Mesenteric fat pad (tissue), 1 donor: Measurements from ENCODE around the gene BMP2. TPM values are rescaled to one million over a fixed set of nuclear protein-coding genes. Genes with fewer than 3 reads are reported as not detected.

ENCODE experiments used
- DNase-seq: peaks from one replicate; pipeline ENCODE4 v3.0.0-alpha.2; 2020; ENCODE audit warnings: low spot score
- long read RNA-seq: library from polyadenylated mRNA; unstranded; transcript quantifications from one replicate; pipeline ENCODE4 v2.0.0, GENCODE V29; 2020
- total RNA-seq: library from RNA; stranded (reverse); fragmentation: NEBNext Ultra II Directional; extraction: Animal tissue kit (Norgen Biotek cat#: 25700); gene quantifications from one replicate; pipeline ENCODE4 v1.2.1, GENCODE V29; 2021
- donor health status: DM: yes; HTN: yes; CAD: no.

BMP2 gene
- 14.3 TPM for total RNA-seq
- long read RNA-seq, partial matches to known transcripts, result 0 of 5 reads
- long read RNA-seq, other reads (novel, unspliced or antisense), result 1 of 5 reads

- DNase-seq, result peak; percentile 89
Observed at GRCh38 chr20:6767536-6768227, at the start of gene BMP2. Gene BMP2 (plus strand): TSS chr20:6767686. CDS start chr20:6770127, 2,441 bp downstream.

GRCh38 chr20:6718662-6719368 lies 48.7 kb upstream of the BMP2 start:
- DNase-seq, result no peak

GRCh38 chr20:6719369-6719721 lies 48.1 kb upstream of the BMP2 start:
- DNase-seq, result no peak

- no peak for DNase-seq
Observed at GRCh38 chr20:6726761-6727160, 40.7 kb upstream of the BMP2 start.

GRCh38 chr20:6730672-6731328 lies 36.7 kb upstream of the BMP2 start:
- no peak for DNase-seq

GRCh38 chr20:6732001-6732447 lies 35.5 kb upstream of the BMP2 start:
- DNase-seq, result no peak

GRCh38 chr20:6732851-6733250 lies 34.6 kb upstream of the BMP2 start:
- no peak for DNase-seq

DNA sequence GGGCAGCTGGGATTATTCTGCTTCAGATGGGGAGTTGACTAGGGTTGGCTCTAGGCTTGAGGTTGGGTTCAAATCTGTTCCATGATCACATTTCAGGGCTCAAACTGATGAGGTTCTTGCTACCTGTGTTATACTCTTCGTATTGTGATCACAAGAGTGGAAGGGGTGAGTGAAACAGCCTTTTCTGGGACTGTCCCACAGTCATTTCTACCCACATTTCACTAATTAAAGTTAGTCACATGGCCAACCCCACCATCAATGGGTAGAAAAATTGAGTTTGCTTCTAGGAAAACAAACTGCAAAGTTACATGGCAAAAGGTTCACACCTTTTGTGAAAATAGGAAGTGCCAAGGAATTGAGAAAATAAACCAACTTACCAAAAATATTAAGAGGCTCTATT lies 33.5 kb upstream of the BMP2 start:
- DNase-seq, result no peak

DNA sequence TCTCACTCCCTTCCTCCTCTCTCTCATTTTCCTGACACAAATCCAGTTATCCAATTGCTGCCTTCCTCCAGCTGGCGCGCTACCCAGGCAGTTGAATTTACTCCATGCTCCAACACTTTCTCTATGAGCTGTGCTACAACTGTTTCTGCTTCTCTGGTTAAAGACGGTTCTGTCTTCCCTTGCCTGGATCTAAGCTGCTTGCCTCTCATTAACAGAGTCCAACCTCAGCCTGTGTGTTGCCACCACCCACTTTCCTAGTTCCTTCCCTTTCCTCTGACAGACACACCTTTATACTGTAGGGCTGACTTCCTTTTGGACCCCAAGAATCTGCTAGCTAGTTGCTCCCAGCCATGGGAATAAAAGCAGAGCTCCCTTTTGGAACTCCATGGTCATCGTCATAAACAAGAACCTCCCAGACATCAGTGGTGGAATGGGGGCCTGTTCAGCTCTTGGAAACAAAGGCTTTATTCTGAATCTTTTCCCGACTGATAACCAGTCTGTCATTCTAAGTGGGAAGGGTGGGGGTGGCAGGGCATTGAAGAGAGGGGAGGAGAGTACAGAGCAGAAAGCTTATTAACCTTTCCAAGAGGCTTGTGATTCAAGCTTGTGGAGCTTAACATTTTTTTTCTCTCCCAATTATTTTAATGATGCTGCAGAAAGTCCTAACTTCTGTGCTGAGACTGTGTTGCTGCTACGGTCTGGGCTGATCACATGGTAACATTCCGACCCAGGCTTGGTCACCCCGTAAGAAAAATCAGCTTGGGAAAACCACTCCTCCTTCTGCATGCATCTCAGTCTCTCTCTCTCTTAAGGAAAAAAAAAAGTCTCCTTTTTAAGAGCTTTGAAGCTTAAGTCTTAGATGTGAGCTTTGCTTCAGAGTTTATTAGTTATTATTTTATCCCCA lies 31.3 kb upstream of the BMP2 start:
- DNase-seq, result no peak

DNA sequence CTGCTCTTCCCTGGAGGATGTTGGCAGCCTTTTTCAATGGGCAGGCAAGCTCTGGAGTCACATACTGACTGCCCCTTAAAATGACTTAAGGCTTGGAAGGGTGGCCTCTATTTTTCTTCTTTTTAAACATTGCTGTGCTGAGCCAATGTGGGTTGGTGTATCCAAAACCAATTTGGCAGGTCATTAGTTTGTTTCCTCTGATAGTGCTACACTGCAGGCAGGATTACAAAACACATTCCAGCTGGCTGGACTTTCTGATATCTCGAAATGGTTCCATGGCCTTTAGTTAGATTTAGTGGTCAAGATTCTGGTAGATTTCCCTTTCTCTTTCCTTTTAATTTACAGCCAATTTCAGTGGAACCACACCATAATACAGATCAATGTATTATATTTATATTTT lies 28.1 kb upstream of the BMP2 start:
- DNase-seq, result no peak

DNA sequence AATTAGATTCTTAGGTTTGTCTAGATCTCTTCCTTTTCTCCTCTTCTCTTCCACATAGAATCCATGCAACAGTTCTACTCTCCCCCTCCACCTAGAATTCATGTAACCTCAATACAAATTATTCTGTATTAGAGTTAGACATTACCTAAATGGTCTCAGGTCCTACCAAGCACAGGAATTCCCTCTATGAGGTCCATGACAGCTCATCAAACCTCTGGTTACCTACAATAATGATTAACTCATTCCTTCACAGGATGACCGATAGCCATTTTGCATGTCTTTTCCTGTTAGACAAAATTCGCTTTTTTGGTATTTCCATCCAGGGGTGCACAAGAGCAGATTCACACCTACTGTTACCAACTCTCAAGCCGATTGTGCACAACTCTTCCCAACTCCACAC lies 27.4 kb upstream of the BMP2 start:
- DNase-seq, result no peak

- no peak for DNase-seq
Observed at GRCh38 chr20:6744180-6744579, 23.3 kb upstream of the BMP2 start.

DNA sequence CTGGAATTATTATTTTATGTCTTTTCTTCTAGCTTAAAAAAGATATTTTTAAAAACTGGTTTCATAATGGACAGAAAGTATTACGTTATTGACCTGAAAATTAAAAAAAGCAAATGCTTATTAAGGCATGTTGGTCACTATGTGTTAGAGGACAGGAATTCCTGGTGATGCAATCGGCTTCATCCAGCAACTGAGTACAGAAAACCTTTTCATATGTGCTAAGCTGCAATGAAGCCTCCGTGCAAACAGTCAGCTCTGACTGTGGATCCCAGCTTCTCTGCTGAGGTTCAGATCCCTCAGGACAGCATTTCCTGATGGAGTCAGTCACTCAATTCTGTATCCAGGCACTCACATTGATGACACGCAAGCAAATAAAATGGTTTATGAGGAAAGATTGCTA lies 22.7 kb upstream of the BMP2 start:
- no peak for DNase-seq

DNA sequence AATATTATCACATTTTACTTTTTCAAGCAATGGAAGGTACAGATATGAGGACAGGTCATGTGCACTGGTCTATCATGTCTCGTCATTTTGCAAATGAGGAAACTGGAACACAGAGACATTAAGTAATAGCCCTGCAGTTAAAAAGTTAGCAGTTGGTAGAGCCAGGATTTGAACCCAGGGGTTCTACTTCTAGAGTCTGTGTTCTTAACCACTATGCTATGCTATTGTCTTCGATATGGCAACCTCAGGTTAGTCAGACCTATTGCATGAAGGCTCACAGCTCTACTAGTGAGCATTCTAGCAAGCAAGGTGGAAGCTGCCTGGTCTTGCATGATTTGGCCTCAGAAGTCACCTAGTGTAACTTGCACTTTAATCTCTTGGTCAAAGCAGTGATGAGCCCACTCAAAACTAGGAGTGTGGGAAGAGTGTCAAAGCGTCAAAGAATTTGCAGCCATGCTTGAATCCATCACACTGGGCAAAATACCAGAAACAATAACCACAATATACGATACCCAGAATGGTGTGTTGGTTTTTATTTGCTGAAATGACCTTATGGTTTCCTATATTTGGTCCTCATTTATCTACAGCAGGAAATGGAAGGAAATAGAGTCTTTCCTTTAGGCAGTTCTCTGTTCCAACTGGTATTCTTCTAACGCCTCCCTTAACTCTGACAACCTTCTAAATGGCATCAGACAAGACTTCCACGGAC lies 20.4 kb upstream of the BMP2 start:
- no peak for DNase-seq

DNA sequence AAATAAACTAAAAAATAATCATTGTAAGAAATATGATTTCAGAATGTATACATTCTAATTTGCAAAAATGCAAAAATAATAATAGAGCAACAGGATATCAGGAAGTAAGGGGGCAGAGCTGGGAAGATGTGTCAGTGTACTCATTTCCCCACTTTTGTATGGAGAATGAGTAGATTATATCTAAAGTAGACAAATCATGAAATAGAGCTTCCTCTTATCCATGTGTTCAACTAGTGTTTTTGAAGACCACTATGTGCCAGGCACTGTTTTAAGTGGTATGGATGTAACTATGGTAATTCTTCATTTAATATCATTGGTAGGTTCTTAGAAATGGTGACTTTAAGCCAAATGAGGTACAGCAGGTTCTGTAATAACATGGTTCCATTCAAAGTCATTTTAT lies 17.0 kb upstream of the BMP2 start:
- no peak for DNase-seq

DNA sequence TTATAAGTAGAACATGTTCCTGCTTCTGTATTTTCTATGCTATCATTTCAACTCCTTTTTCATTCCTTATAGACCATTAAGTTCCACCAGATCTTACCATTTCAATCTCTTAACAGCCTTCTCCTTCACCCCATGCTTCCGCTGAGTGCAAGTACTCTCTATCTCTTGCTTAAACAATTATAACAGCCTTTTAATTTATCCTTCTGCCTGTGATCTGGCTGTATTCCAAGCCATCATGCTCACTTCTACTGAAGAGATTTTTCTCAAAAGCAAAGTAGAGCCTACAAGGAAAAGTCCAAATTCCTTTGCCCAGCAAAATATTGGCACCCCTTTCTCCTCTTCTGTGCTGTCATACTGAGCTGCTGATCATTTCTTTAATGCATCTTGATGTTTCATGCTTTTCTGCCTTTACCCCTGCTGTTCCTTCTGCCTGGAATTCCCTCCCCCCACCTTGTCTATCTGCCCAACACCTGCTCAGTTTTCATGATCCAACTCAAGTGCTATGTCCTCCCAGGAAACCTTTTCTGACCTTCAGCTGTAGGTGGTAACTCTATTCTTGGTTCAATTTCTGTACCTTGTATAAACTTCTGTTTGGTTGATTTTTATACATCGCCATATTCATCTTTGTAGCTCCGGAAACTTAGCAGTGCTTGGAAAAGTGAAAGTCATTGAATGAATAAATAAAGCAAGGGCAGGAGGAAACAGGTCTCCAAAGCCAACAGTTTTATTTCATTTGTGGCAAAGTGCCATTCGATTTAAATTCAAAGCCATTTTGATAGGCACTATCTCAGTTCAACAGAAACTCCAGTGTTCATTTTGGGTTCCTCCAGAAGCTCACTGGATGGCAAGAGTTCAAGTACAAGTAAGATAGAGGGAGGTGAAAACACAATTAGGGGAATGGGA lies 10.5 kb upstream of the BMP2 start:
- DNase-seq, result no peak

GRCh38 chr20:6764619-6765018 lies 2.9 kb upstream of the BMP2 start:
- DNase-seq, result no peak

- DNase-seq, result no peak
Observed at GRCh38 chr20:6765469-6766058, 1.9 kb upstream of the BMP2 start.

DNA sequence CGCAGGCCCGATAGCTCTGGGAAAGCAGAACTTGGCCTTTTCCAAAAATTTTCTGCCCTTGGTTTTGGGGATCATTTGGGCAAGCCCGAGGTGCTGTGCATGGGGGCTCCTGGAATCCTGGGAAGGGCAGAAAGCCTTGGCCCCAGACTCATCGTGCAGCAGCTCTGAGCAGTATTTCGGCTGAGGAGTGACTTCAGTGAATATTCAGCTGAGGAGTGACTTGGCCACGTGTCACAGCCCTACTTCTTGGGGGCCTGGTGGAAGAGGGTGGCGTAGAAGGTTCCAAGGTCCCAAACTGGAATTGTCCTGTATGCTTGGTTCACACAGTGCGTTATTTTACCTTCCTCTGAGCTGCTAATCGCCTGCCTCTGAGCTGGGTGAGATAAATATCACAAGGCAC lies 1.1 kb upstream of the BMP2 start:
- DNase-seq, result no peak
